ENCODE measurements around the gene NTM. TPM values are rescaled to one million over a fixed set of nuclear protein-coding genes. Genes with fewer than 3 reads are reported as not detected.

Gene NTM
- total RNA-seq, 4 donors from 2014 or later = 0.78 to 1.1 (median 0.88) TPM; not detected in 1

GRCh38 chr11:132226522-132226921, 856.1 kb downstream of the NTM start:
- Histone ChIP-seq H3K4me1 (no peaks in the 10 kb centered on the region), H3K4me3 (replicated peaks in 1 of 3) (no peak overlapping the region), H3K27ac (no peak overlapping the region), H3K9me3 (no peaks in the 10 kb centered on the region), H3K36me3 (no peaks in the 10 kb centered on the region), H3K27me3 (no peaks in the 10 kb centered on the region)
- intact Hi-C loops (cut with DNase I) = no loop called here
- 93 to 95% methylated on average over 4 of the region's 4 CpGs for WGBS, 2 donors
- no peak for DNase-seq
- TF ChIP-seq POLR2A (IDR thresholded peaks at IDR 0.05) (no peak), CTCF (IDR thresholded peaks at IDR 0.05) (no peak)

DNA sequence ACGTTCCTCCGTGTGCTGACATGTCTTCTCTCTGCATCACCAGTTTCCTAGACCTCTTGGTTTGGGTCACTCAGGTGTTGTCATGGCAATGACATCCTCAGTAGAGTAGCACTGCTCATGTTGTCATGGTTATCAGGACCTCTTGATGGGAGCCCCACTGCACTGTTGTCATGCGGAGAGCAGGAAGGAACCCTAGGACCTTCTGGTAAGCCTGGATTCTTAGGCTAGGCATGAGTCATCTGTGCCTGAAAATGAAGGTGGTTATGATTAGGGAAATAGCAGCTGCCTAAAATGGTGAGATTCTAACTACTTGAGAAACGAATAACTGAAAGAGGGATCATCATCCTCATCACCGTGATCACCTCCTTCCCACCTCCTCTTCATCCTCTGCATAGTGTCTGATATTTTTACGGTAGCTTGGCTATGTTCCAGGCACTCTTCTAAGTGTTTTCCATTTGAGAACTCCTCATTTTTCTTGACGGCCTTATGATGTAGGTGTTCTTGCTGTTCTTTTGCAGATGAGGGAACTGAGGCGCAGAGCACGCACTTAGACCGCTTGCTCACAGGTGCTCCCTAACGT, 858.4 kb downstream of the NTM start:
- no peaks in the 10 kb centered on the region for H3K36me3 ChIP-seq
- H3K27me3 ChIP-seq = no peaks in the 10 kb centered on the region

DNA sequence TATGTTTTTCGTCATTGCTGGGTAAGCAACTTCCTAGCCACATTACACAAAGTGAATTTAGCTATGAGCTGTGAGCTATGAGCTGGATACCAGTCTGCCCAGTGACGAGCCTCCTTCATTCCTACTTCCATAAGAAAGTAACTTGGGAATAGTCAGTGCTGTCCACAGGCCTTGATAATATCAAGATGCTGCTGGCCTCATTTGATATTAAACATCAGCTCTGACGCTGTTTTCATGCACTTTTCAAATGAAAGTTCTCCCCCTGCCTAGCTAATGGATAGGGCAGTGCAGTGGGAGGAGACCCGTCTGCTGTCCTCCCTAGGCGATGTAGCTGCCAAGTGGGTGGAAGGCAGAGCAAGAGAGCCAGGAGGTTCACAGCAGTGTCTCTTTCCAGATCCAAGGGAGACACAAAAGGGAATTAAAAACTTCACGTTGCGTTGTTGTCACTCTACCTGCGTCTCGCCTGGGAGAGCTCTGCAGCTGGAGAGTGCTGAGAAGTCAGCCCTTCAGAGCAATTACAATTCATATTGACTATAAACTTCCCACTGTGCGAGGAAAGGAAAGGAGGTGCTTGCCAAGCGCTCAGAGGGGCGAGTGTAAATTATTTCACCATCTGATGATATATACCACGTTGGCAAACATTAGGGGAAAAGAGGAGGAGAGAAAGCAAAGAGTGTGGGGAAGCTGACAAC, 861.4 kb downstream of the NTM start:
- intact Hi-C loops (cut with DNase I) = no loop called here
- WGBS, 2 donors = 62 to 68% methylated on average over 13 of the region's 13 CpGs
- no peak for DNase-seq
- Histone ChIP-seq H3K27me3 (no peaks in the 10 kb centered on the region), H3K36me3 (no peaks in the 10 kb centered on the region), H3K4me3 (replicated peaks in 1 of 3) (no peak overlapping the region), H3K27ac (no peak overlapping the region), H3K4me1 (no peaks in the 10 kb centered on the region), H3K9me3 (no peaks in the 10 kb centered on the region)
- TF ChIP-seq CTCF (IDR thresholded peaks at IDR 0.05) (no peak), POLR2A (IDR thresholded peaks at IDR 0.05) (no peak)

More for the DNA sequence above, 858.4 kb downstream of the NTM start:
- no peak for TF ChIP-seq CTCF (IDR thresholded peaks at IDR 0.05)
- TF ChIP-seq POLR2A (IDR thresholded peaks at IDR 0.05) = no peak
- Histone ChIP-seq H3K4me1 (no peaks in the 10 kb centered on the region), H3K9me3 (no peaks in the 10 kb centered on the region), H3K4me3 (replicated peaks in 1 of 3) (no peak overlapping the region), H3K27ac (no peak overlapping the region)
- intact Hi-C loops (cut with DNase I) = no loop called here
- no peak for DNase-seq
- WGBS, 2 donors = 79 to 84% methylated on average over 11 of the region's 11 CpGs

GRCh38 chr11:132234878-132235277, 864.5 kb downstream of the NTM start:
- no peak for DNase-seq
- no peak for TF ChIP-seq CTCF (IDR thresholded peaks at IDR 0.05)
- TF ChIP-seq POLR2A (IDR thresholded peaks at IDR 0.05) = no peak
- no peak overlapping the region for H3K4me3 ChIP-seq (replicated peaks in 1 of 3)
- H3K36me3 ChIP-seq = no peaks in the 10 kb centered on the region
- no peaks in the 10 kb centered on the region for H3K9me3 ChIP-seq
- H3K27me3 ChIP-seq = no peaks in the 10 kb centered on the region
- no peaks in the 10 kb centered on the region for H3K4me1 ChIP-seq
- intact Hi-C loops (cut with DNase I) = no loop called here
- H3K27ac ChIP-seq = no peak overlapping the region
- WGBS, 2 donors = 83 to 85% methylated on average over 4 of the region's 4 CpGs

DNA sequence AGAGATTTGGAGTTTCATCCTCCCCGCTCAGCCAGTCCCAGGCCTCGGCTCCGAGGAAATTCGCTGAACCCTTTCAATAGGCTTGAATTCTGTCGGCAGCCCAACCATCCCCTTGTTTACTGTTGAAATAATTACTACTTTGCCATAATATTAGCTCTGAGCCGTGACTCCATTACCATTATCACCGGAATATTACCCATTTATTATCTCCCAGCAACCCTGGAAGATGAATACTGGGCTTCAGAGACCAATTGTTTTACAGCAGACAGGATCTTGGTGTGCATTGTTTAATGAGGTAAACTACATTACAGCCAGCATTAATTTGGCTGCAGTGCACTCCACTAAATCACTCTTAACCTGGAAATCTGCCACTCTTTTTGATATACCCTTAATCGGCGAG, 867.4 kb downstream of the NTM start:
- intact Hi-C loops (cut with DNase I) = no loop called here
- H3K4me3 ChIP-seq (replicated peaks in 1 of 3) = no peak overlapping the region
- H3K9me3 ChIP-seq = no peaks in the 10 kb centered on the region
- no peaks in the 10 kb centered on the region for H3K27me3 ChIP-seq
- TF ChIP-seq CTCF (IDR thresholded peaks at IDR 0.05) (no peak), POLR2A (IDR thresholded peaks at IDR 0.05) (no peak)
- no peak overlapping the region for H3K27ac ChIP-seq
- H3K36me3 ChIP-seq = no peaks in the 10 kb centered on the region
- no peak for DNase-seq
- H3K4me1 ChIP-seq = no peaks in the 10 kb centered on the region
- 91 to 93% methylated on average over 9 of the region's 9 CpGs for WGBS, 2 donors
